ENCODE measurements around the gene RHBDL1.

Gene RHBDL1

GRCh38 chr16:666572-666971 is 8.9 kb upstream of the RHBDL1 start:
- Histone ChIP-seq H3K79me2 (peaks cover 5% of the 10 kb centered on the region), H3K9ac (no peak overlapping the region), H3K9me3 (ENCODE audit: control insufficient read depth, low read length) (no peaks in the 10 kb centered on the region), H3K27me3 (ENCODE audit: control insufficient read depth, insufficient read depth, low read length) (no peaks in the 10 kb centered on the region), H3K36me3 (ENCODE audit: control insufficient read depth, insufficient read depth, low read length) (no peaks in the 10 kb centered on the region), H3K4me2 (ENCODE audit: low read length) (no peak overlapping the region), H3K27ac (no peak overlapping the region), H3K4me1 (peaks cover 10% of the 10 kb centered on the region), H2AFZ (no peak overlapping the region), H3K4me3 (ENCODE audit: low read depth, low read length) (no peak overlapping the region)
- no peak for TF ChIP-seq CTCF (IDR thresholded peaks at IDR 0.05)

GRCh38 chr16:667113-667779 is 8.2 kb upstream of the RHBDL1 start:
- no peak for TF ChIP-seq CTCF (IDR thresholded peaks at IDR 0.05)
- Histone ChIP-seq H3K4me1 (peaks cover 10% of the 10 kb centered on the region), H3K36me3 (ENCODE audit: control insufficient read depth, insufficient read depth, low read length) (no peaks in the 10 kb centered on the region), H3K9me3 (ENCODE audit: control insufficient read depth, low read length) (no peaks in the 10 kb centered on the region), H3K4me3 (ENCODE audit: low read depth, low read length) (peak overlapping the region; percentile 88), H3K27me3 (ENCODE audit: control insufficient read depth, insufficient read depth, low read length) (no peaks in the 10 kb centered on the region), H3K27ac (no peak overlapping the region), H2AFZ (peak overlapping the region; percentile 93), H3K4me2 (ENCODE audit: low read length) (peak overlapping the region; percentile 59), H3K79me2 (peaks cover 5% of the 10 kb centered on the region), H3K9ac (no peak overlapping the region)

- H3K4me2 ChIP-seq (ENCODE audit: low read length), result peak within 1 kb of the TSS; percentile 91
- no peaks in the 10 kb centered on the region for H3K36me3 ChIP-seq (ENCODE audit: control insufficient read depth, insufficient read depth, low read length)
- no peaks in the 10 kb centered on the region for H3K9me3 ChIP-seq (ENCODE audit: control insufficient read depth, low read length)
- peak within 1 kb of the TSS; percentile 60 for H3K27ac ChIP-seq
- peak within 1 kb of the TSS; percentile 93 for H2AFZ ChIP-seq
- peaks cover 10% of the 10 kb centered on the region for H3K4me1 ChIP-seq
- TF ChIP-seq CTCF (IDR thresholded peaks at IDR 0.05), result peak; percentile 98
- peaks cover 5% of the 10 kb centered on the region for H3K79me2 ChIP-seq
- no peaks in the 10 kb centered on the region for H3K27me3 ChIP-seq (ENCODE audit: control insufficient read depth, insufficient read depth, low read length)
- peak within 1 kb of the TSS; percentile 88 for H3K4me3 ChIP-seq (ENCODE audit: low read depth, low read length)
- peak within 1 kb of the TSS; percentile 77 for H3K9ac ChIP-seq
Measured at GRCh38 chr16:667780-668518, 7.5 kb upstream of the RHBDL1 start, which contains the start of gene RHOT2. RHOT2 (plus strand) TSS chr16:668132; CDS start chr16:668200, 68 bp downstream.

- H3K9ac ChIP-seq, result peak overlapping the region; percentile 77
- peak overlapping the region; percentile 88 for H3K4me3 ChIP-seq (ENCODE audit: low read depth, low read length)
- no peak for TF ChIP-seq CTCF (IDR thresholded peaks at IDR 0.05)
- H3K4me2 ChIP-seq (ENCODE audit: low read length), result peak overlapping the region; percentile 91
- peaks cover 10% of the 10 kb centered on the region for H3K4me1 ChIP-seq
- H2AFZ ChIP-seq, result peak overlapping the region; percentile 93
- H3K27me3 ChIP-seq (ENCODE audit: control insufficient read depth, insufficient read depth, low read length), result no peaks in the 10 kb centered on the region
- peak overlapping the region; percentile 60 for H3K27ac ChIP-seq
- peaks cover 5% of the 10 kb centered on the region for H3K79me2 ChIP-seq
- no peaks in the 10 kb centered on the region for H3K9me3 ChIP-seq (ENCODE audit: control insufficient read depth, low read length)
- no peaks in the 10 kb centered on the region for H3K36me3 ChIP-seq (ENCODE audit: control insufficient read depth, insufficient read depth, low read length)
Measured at GRCh38 chr16:668519-669171, 6.8 kb upstream of the RHBDL1 start.
